Pancreas (tissue), 10 donors: ENCODE measurements around the gene IPCEF1. TPM values are rescaled to one million over a fixed set of nuclear protein-coding genes. Genes with fewer than 3 reads are reported as not detected.

ENCODE experiments used
- ATAC-seq, 4 donors: fragments of 200-7000 bp; cut with Tn5 transposase; one replicate each; pipeline versions ENCODE4 v1.8.0 to v1.9.1; 2020; ENCODE audit warnings: mild to moderate bottlenecking in 4 of 4, moderate library complexity in 4 of 4
- DNase-seq, 6 donors: peaks; one replicate each; pipeline ENCODE4 v3.0.0-alpha.2; 2020
- FAIRE-seq: peaks from 2 replicates; lab custom pipeline; 2012; peaks lifted over from hg19 to GRCh38; lab: Jason Lieb, UNC
- H3K27ac ChIP-seq, 4 donors: fragments of 200-600 bp; sonication (generic); 1 replicate in 3 of 4; 2 replicates in 1 of 4; pipeline versions ENCODE4 v1.5.0 to v1.8.0; 2020
- H3K27me3 ChIP-seq, 4 donors: fragments of 200-600 bp; one replicate each; pipeline ENCODE4 v1.8.0; 2021
- H3K36me3 ChIP-seq, 3 donors: fragments of 200-600 bp; sonication (generic) in 1 of 3; one replicate each; pipeline versions ENCODE4 v1.5.0 to v1.8.0; 2020 to 2021
- H3K4me1 ChIP-seq, 3 donors: fragments of 200-600 bp; one replicate each; pipeline ENCODE4 v1.8.0; 2021
- H3K4me3 ChIP-seq, 4 donors: fragments of 200-600 bp; sonication (generic) in 2 of 4; one replicate each; pipeline versions ENCODE4 v1.5.0 to v1.8.0; 2020 to 2021
- H3K9me3 ChIP-seq, 4 donors: fragments of 200-600 bp; one replicate each; pipeline ENCODE4 v1.8.0; 2021
- WGBS, 2 donors: extraction: QIAGEN DNeasy Blood & Tissue Kit; methylation state at CpG; one replicate each; pipeline ENCODE4 v1.1.7; 2013; 5-methylcytosine and 5-hydroxymethylcytosine counted together
- intact Hi-C, 3 donors: fragments of 100-400 bp; cut with DNase I; formaldehyde crosslinking; loops; one replicate each; pipeline versions ENCODE4 v1.11.1 to v1.14.2; 2022
- polyA plus RNA-seq, 2 donors: library from polyadenylated mRNA; stranded (reverse); fragments of 200-250 nt; gene quantifications; one replicate each; pipeline ENCODE4 v1.2.3, GENCODE V29; 2013
- total RNA-seq, 6 donors: library from RNA; stranded (reverse); fragmentation: NEBNext Ultra II Directional in 4 of 6; extraction: Animal tissue kit (Norgen Biotek cat#: 25700) in 4 of 6; gene quantifications; one replicate each; pipeline versions ENCODE4 v1.2.1 to v1.2.4, GENCODE V29; 2021 to 2023
- TF ChIP-seq, protein P1 (sequence below), 4 donors: fragments of 200-600 bp; sonication (generic) in 3 of 4; IDR thresholded peaks; one replicate each; pipeline versions ENCODE4 v1.5.0 to v1.8.0; 2021; ENCODE audit warnings: antibody characterized with exemption in 4 of 4
- donor health status: healthy with polysubstance abuse.
- donor health status: DM: no; HTN: no; CAD: no; lungs with moderate emphysema.
- donor health status: DM: no; HTN: no; CAD: no.
- donor health status: control.
- donor health status: control.
- donor health status: Bipolar disorder and iron deficiency.
- donor health status: DM: yes; HTN: yes; CAD: no.
- donor health status: DM: no; HTN: no; CAD: no.
- donor health status: DM: no; HTN: no; CAD: no.
- donor health status: DM: yes; HTN: yes; CAD: no.

Gene IPCEF1
- total and polyA plus RNA-seq, 8 donors = 0.53 to 4.4 (median 1.8) TPM

DNA sequence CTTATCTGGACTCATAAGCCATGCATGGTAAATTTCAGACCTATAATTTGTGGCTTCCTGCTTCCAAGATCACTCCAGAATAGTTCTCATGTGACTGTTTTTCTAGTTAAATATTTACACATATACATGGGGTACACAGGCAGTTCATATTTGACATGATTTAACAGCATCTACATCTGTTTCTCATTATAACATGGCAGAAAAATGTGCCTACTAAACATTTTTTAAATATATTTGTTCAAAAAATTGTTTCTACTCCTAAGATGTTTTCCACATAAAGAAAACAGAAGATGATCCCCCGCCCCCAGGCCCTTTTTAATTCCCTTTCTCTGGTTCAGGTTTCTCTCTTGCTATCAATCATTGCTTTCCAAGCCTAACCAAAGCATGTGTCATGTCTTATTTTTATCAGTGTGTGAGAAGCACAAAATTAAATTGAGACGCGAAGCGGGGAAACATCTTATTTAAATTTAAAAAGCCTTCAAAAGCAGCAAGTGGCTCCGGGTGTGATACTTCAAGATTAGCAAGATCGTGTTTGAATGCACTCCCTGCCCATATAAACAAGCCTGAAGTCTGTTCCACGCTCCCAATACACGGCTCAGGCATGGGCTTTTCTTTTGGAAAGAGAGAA, 37.3 kb downstream of the IPCEF1 start:
- Histone ChIP-seq H3K4me3 (no peak overlapping the region), H3K27me3 (no peaks in the 10 kb centered on the region), H3K27ac (no peak overlapping the region), H3K36me3 (no peaks in the 10 kb centered on the region), H3K9me3 (no peaks in the 10 kb centered on the region), H3K4me1 (no peaks in the 10 kb centered on the region)
- no peak for DNase-seq
- FAIRE-seq = no peak
- TF ChIP-seq, protein P1, sequence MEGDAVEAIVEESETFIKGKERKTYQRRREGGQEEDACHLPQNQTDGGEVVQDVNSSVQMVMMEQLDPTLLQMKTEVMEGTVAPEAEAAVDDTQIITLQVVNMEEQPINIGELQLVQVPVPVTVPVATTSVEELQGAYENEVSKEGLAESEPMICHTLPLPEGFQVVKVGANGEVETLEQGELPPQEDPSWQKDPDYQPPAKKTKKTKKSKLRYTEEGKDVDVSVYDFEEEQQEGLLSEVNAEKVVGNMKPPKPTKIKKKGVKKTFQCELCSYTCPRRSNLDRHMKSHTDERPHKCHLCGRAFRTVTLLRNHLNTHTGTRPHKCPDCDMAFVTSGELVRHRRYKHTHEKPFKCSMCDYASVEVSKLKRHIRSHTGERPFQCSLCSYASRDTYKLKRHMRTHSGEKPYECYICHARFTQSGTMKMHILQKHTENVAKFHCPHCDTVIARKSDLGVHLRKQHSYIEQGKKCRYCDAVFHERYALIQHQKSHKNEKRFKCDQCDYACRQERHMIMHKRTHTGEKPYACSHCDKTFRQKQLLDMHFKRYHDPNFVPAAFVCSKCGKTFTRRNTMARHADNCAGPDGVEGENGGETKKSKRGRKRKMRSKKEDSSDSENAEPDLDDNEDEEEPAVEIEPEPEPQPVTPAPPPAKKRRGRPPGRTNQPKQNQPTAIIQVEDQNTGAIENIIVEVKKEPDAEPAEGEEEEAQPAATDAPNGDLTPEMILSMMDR (IDR thresholded peaks at IDR 0.05) = no peak
- no peak for ATAC-seq
- intact Hi-C loops = no loop called here
- WGBS, 2 donors = 69 to 70% methylated on average over 8 of the region's 8 CpGs

DNA sequence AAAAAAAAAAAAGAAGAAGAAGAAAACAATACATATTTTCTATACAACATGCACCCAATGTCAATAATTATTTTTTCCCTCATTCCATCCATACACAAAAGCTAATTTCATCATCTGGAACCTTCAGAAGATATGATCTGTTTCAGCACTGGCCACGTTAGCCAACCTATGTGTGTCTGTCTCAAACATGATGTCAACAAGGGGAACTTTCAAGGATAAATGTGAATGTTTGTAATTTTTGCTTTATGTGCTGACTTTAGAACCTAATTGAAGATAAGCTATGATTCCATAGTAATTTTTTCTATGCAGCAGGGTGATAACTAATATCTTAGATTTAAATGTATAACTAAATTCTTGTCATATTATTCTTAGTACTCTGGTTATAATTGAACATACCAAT, 37.9 kb downstream of the IPCEF1 start:
- no peak for DNase-seq
- 67 to 80% methylated on average over 1 of the region's 1 CpG for WGBS, 2 donors
- Histone ChIP-seq H3K4me1 (no peaks in the 10 kb centered on the region), H3K27ac (no peak overlapping the region), H3K9me3 (no peaks in the 10 kb centered on the region), H3K27me3 (no peaks in the 10 kb centered on the region), H3K36me3 (no peaks in the 10 kb centered on the region), H3K4me3 (no peak overlapping the region)
- FAIRE-seq = no peak
- ATAC-seq = no peak
- TF ChIP-seq, protein P1 (IDR thresholded peaks at IDR 0.05) = no peak
- intact Hi-C loops = no loop called here

DNA sequence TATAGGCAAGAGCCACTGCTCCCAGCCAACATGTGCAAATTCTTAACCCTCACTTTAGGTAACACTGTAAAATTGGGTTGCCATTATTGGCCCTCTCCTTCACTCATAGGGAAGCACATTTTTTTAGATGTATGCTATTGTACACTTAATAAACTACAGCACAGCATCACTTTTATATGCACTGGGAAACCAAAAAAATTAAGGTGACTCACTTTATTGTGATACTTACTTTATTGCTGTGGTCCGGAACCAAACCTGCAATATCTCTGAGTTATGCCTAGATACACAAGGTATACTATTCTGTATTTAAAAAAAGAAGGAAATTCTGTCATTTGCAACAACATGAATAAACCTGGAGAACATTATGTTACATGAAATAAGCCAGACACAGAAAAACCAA, 40.5 kb downstream of the IPCEF1 start:
- Histone ChIP-seq H3K4me3 (no peak overlapping the region), H3K27me3 (no peaks in the 10 kb centered on the region), H3K9me3 (no peaks in the 10 kb centered on the region), H3K4me1 (no peaks in the 10 kb centered on the region), H3K36me3 (no peaks in the 10 kb centered on the region), H3K27ac (no peak overlapping the region)
- TF ChIP-seq, protein P1 (IDR thresholded peaks at IDR 0.05) = no peak
- DNase-seq (no peak), FAIRE-seq (no peak), ATAC-seq (no peak)
- intact Hi-C loops = no loop called here
- WGBS, 2 donors = 98 to 100% methylated on average over 1 of the region's 1 CpG

DNA sequence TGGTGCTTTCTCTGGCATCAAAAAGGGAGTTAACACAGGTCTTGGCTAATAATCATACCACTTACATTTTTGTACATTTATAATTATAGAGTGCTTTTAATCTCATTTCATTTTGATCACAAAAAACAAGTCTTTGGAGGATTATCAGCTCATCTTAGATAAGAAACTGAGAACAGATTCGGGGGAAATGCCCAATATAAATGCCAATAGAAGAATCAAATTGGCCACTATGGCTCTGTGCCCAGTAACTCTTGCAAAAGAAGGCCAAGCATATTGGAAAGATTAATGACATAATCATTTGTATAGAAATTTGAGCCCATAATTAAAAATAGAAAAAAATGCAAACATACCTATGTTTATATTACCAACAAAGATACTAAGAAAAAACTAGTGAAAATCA, 42.5 kb downstream of the IPCEF1 start:
- WGBS, 2 donors = 9 to 16% methylated on average over 1 of the region's 1 CpG
- intact Hi-C loops = no loop called here
- FAIRE-seq = no peak

DNA sequence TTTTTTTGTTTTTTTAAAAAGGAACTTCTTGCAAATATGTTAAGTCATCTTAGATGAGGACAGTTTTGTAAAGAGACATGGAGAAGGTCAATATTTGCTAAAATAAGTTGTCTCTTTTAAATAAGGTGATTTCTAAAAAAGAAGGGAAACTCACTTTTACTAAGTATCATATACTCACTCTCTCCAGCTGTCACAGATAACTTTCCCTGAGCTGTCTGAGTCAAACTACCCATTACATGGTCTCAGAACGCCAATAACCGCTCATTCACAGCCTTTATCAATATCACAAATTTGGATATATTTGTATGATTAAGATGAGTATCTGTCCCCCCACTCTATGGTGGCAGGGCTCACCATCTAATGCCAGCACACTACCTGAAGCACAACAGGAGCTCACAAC, 47.6 kb downstream of the IPCEF1 start:
- TF ChIP-seq, protein P1 (IDR thresholded peaks at IDR 0.05) = no peak
- no peak for DNase-seq
- no peak for ATAC-seq
- Histone ChIP-seq H3K4me1 (no peaks in the 10 kb centered on the region), H3K27me3 (no peaks in the 10 kb centered on the region), H3K27ac (no peak overlapping the region), H3K9me3 (no peaks in the 10 kb centered on the region), H3K4me3 (no peak overlapping the region), H3K36me3 (no peaks in the 10 kb centered on the region)
- 82 to 89% methylated on average over 2 of the region's 2 CpGs for WGBS, 2 donors
- no peak for FAIRE-seq
- intact Hi-C loops = no loop called here

More for the DNA sequence above, 42.5 kb downstream of the IPCEF1 start:
- Histone ChIP-seq H3K36me3 (no peaks in the 10 kb centered on the region), H3K9me3 (no peaks in the 10 kb centered on the region), H3K4me3 (no peak overlapping the region), H3K27ac (no peak overlapping the region), H3K27me3 (no peaks in the 10 kb centered on the region), H3K4me1 (no peaks in the 10 kb centered on the region)
- ATAC-seq = no peak
- TF ChIP-seq, protein P1 (IDR thresholded peaks at IDR 0.05) = no peak
- DNase-seq = no peak
